ENCODE measurements around the gene EHF. TPM values are rescaled to one million over a fixed set of nuclear protein-coding genes. Genes with fewer than 3 reads are reported as not detected.

EHF gene
- total and polyA plus RNA-seq, 2 of the 8 experiments (the other 6 are each of a cell fraction or from before 2014, with no cell fraction given): not detected

DNA sequence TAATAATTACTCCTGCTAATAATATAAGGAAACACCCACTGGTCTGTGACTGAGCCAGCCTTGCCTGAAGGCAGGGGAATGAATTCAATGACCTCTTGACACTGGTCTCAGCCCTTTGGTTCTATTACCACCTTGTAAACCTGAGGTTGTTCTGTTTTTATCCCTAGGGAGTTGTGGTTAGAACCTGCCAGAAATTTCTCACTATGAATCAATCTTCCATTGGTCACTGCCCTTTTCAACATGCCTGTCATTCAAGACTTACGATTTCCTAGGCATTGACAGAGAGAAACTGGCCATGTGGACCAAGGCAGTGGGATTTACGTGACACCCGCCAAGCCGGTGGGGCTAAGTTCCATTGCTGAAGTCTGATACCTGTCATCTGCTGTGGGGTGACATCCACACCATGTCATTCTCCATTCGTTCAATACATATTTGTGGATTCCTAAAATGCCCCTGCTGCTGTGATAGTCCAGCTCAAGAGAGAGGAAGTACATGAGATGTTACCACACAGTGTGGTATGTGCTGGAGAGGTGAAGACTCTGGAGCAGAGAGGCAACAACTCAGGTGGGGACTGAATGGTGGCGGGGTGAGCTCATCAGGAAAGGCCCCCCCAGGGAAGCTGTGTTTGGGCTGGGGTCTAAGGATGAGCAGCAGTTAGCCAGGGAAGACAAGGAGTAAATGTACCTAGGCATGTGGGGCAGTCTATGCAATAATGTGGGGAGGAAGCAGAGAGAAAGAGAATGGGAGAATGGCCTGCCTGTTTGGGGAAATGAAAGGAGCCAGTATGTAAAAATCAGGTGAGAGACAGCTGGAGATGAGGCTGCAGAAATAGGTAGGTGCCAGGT lies 15.2 kb upstream of the EHF start:
- Histone ChIP-seq H3K36me3 (ENCODE audit: control insufficient read depth in 2 of 4, insufficient read depth in 4 of 4, low read length in 3 of 4) (no peaks in the 10 kb centered on the region), H3K23me2 (ENCODE audit: low read depth, low read length) (no peaks in the 10 kb centered on the region), H2BK5ac (ENCODE audit: low read depth, low read length) (no peak overlapping the region), H2BK120ac (replicated peaks; ENCODE audit: low read depth, low read length) (no peak overlapping the region), H2AFZ (ENCODE audit: low read length) (0 out of 2 replicates have a peak overlapping the region, but pooled peaks have one; percentile 37), H2AK5ac (ENCODE audit: low read depth, low read length) (no peak overlapping the region), H4K5ac (ENCODE audit: insufficient read length, low read depth, low read length) (no peak overlapping the region), H3K4me3 (ENCODE audit: extremely low read depth in 1 of 4, insufficient read depth in 2 of 4, low read depth in 3 of 4, low read length in 4 of 4) (no peak overlapping the region), H3K27me3 (replicated peaks in 1 of 4; ENCODE audit: control insufficient read depth in 3 of 4, extremely low read depth in 1 of 4, insufficient read depth in 3 of 4, low read length in 3 of 4) (no peaks in the 10 kb centered on the region), H3K4me1 (replicated peaks in 1 of 4; ENCODE audit: control insufficient read depth in 3 of 4, insufficient read depth in 4 of 4, low read length in 3 of 4) (no peaks in the 10 kb centered on the region), H3K9me3 (ENCODE audit: insufficient read depth in 2 of 2, low read depth in 1 of 2, low read length in 1 of 2) (no peaks in the 10 kb centered on the region), H4K8ac (ENCODE audit: extremely low read depth, insufficient read depth, low read length) (no peak overlapping the region), H4K91ac (replicated peaks; ENCODE audit: insufficient read length, low read length) (no peak overlapping the region), H3K79me1 (ENCODE audit: low read depth, low read length) (no peaks in the 10 kb centered on the region), H3K27ac (ENCODE audit: low read depth, low read length) (no peak overlapping the region), H3K4ac (replicated peaks; ENCODE audit: insufficient read length, low read depth, low read length) (no peak overlapping the region), H2BK12ac (ENCODE audit: low read depth, low read length) (no peak overlapping the region), H3K4me2 (ENCODE audit: insufficient read depth in 1 of 2, low read depth in 2 of 2, low read length in 2 of 2) (no peak overlapping the region), H3K56ac (replicated peaks; ENCODE audit: insufficient read length, low read depth, low read length) (no peak overlapping the region), H3K18ac (ENCODE audit: extremely low read depth, low read length) (no peak overlapping the region), H2BK20ac (ENCODE audit: low read length) (no peak overlapping the region), H3K23ac (ENCODE audit: insufficient read length) (no peak overlapping the region), H3K79me2 (ENCODE audit: control insufficient read depth in 1 of 2, insufficient read depth in 2 of 2, low read length in 2 of 2) (no peaks in the 10 kb centered on the region), H3K14ac (ENCODE audit: insufficient read length) (no peak overlapping the region), H4K20me1 (replicated peaks in 1 of 2; ENCODE audit: control insufficient read depth in 1 of 2, insufficient read depth in 2 of 2, low read length in 2 of 2) (no peaks in the 10 kb centered on the region), H3K9ac (replicated peaks in 1 of 4; ENCODE audit: extremely low read depth in 1 of 4, low read depth in 3 of 4, low read length in 3 of 4) (no peak overlapping the region), H2BK15ac (ENCODE audit: low read length) (no peak overlapping the region)
- WGBS, 2 experiments (ENCODE audit: extremely low coverage in 1 of 2, insufficient coverage in 1 of 2, insufficient read length in 1 of 2, insufficient replicate concordance in 2 of 2, low coverage in 1 of 2, low lambda C conversion rate in 2 of 2, missing lambda C conversion rate in 1 of 2): 93% methylated on average over 6 of the region's 6 CpGs; no CpG with 5 or more reads in 1 of the 2 experiments
- no peak for FAIRE-seq
- no peak for DNase-seq (ENCODE audit: low read depth in 1 of 2, low spot score in 2 of 2)
- POLR2A ChIA-PET (ENCODE audit: partially characterized antibody): no interaction called here
- CTCF ChIA-PET (ENCODE audit: partially characterized antibody): interaction anchor here (2.4 kb wide), 1 partner anchor 186 kb away, joined by 5 read pairs; no protein-coding TSS in a partner anchor
